Measurements from ENCODE around the gene TSHZ1. TPM values are rescaled to one million over a fixed set of nuclear protein-coding genes. Genes with fewer than 3 reads are reported as not detected.

TSHZ1 gene
- total RNA-seq, 3 donors from 2014 or later = 22.7 to 66.6 (median 36.9) TPM

GRCh38 chr18:75265872-75266271 lies 55.3 kb downstream of the TSHZ1 start:
- Histone ChIP-seq H3K36me3 (ENCODE audit: low read depth) (no peaks in the 10 kb centered on the region), H3K4me1 (ENCODE audit: low read depth) (no peaks in the 10 kb centered on the region), H3K9me3 (no peaks in the 10 kb centered on the region), H3K4me3 (no peak overlapping the region)
- ATAC-seq (no peak), DNase-seq (no peak)
- intact Hi-C loops (cut with DNase I, micrococcal nuclease) = no loop called here
- no peak for TF ChIP-seq CTCF (IDR thresholded peaks at IDR 0.05)

GRCh38 chr18:75267643-75268363 lies 57.2 kb downstream of the TSHZ1 start:
- DNase-seq = no peak
- intact Hi-C loops (cut with DNase I, micrococcal nuclease) = no loop called here
- no peak for ATAC-seq
- no peaks in the 10 kb centered on the region for H3K4me1 ChIP-seq (ENCODE audit: low read depth)
- no peak for TF ChIP-seq CTCF (IDR thresholded peaks at IDR 0.05)
- H3K4me3 ChIP-seq = no peak overlapping the region
- no peaks in the 10 kb centered on the region for H3K36me3 ChIP-seq (ENCODE audit: low read depth)
- no peaks in the 10 kb centered on the region for H3K9me3 ChIP-seq

GRCh38 chr18:75268364-75268646 lies 57.7 kb downstream of the TSHZ1 start:
- no peak for ATAC-seq
- DNase-seq = no peak
- Histone ChIP-seq H3K9me3 (no peaks in the 10 kb centered on the region), H3K36me3 (ENCODE audit: low read depth) (no peaks in the 10 kb centered on the region), H3K4me3 (no peak overlapping the region), H3K4me1 (ENCODE audit: low read depth) (no peaks in the 10 kb centered on the region)
- no peak for TF ChIP-seq CTCF (IDR thresholded peaks at IDR 0.05)
- intact Hi-C loops (cut with DNase I, micrococcal nuclease) = no loop called here

GRCh38 chr18:75269124-75269680 lies 58.6 kb downstream of the TSHZ1 start:
- H3K4me1 ChIP-seq (ENCODE audit: low read depth) = no peaks in the 10 kb centered on the region
- TF ChIP-seq CTCF (IDR thresholded peaks at IDR 0.05) = no peak
- DNase-seq = no peak

GRCh38 chr18:75269696-75270095 lies 59.1 kb downstream of the TSHZ1 start:
- ATAC-seq (no peak), DNase-seq (no peak)
- H3K36me3 ChIP-seq (ENCODE audit: low read depth) = no peaks in the 10 kb centered on the region
- intact Hi-C loops (cut with DNase I, micrococcal nuclease) = no loop called here
- no peaks in the 10 kb centered on the region for H3K4me1 ChIP-seq (ENCODE audit: low read depth)
- no peak overlapping the region for H3K4me3 ChIP-seq
- no peak for TF ChIP-seq CTCF (IDR thresholded peaks at IDR 0.05)
- no peaks in the 10 kb centered on the region for H3K9me3 ChIP-seq

More at GRCh38 chr18:75269124-75269680, 58.6 kb downstream of the TSHZ1 start:
- ATAC-seq = no peak
- H3K36me3 ChIP-seq (ENCODE audit: low read depth) = no peaks in the 10 kb centered on the region
- no peak overlapping the region for H3K4me3 ChIP-seq
- intact Hi-C loops (cut with DNase I, micrococcal nuclease) = no loop called here
- H3K9me3 ChIP-seq = no peaks in the 10 kb centered on the region

Data from mucosa of descending colon (tissue), 3 donors.